Esophagus muscularis mucosa (tissue), 3 donors: ENCODE data around the gene TM4SF1.

Experiments
- CTCF ChIP-seq, 3 experiments: fragments of 200-600 bp in 2 of 3; fragments of 450-650 bp in 1 of 3; sonication (generic) in 2 of 3; IDR thresholded peaks; one replicate each; pipeline ENCODE4 v1.5.1; 2017 to 2019; ENCODE audit warnings: antibody characterized with exemption in 3 of 3, mild to moderate bottlenecking in 2 of 3, moderate library complexity in 1 of 3
- POLR2A ChIP-seq: fragments of 450-650 bp; IDR thresholded peaks from one replicate; pipeline ENCODE4 v1.6.1; 2017; ENCODE audit warnings: antibody characterized with exemption, moderate library complexity, mild to moderate bottlenecking, low read depth

- no peak for TF ChIP-seq CTCF (IDR thresholded peaks at IDR 0.05)
- no peak for TF ChIP-seq POLR2A
Observed at GRCh38 chr3:149403443-149403842, 26.0 kb upstream of the TM4SF1 start.
